HG02938 (cell line): ENCODE measurements around the gene SECTM1.

Experiments used
- ATAC-seq: cut with Tn5 transposase; IDR thresholded peaks from one replicate; pipeline ENCODE4 v1.9.1; 2021; ENCODE audit warnings: mild to moderate bottlenecking, moderate library complexity; ENCODE audit not compliant: unreplicated experiment

The SECTM1 gene

GRCh38 chr17:82301916-82302567, 31.5 kb downstream of the SECTM1 start:
- no peak for ATAC-seq

GRCh38 chr17:82301300-82301915, 32.2 kb downstream of the SECTM1 start:
- no peak for ATAC-seq

- no peak for ATAC-seq
These were observed 32.8 kb downstream of the SECTM1 start for GRCh38 chr17:82300707-82301270.

GRCh38 chr17:82300228-82300627, 33.3 kb downstream of the SECTM1 start:
- no peak for ATAC-seq

- ATAC-seq = no peak
These were observed 34.1 kb downstream of the SECTM1 start for GRCh38 chr17:82299452-82299851.

- no peak for ATAC-seq
These were observed 34.8 kb downstream of the SECTM1 start for GRCh38 chr17:82298538-82299421.

GRCh38 chr17:82297714-82298537, 35.6 kb downstream of the SECTM1 start:
- peak; percentile 53 for ATAC-seq

GRCh38 chr17:82297280-82297713, 36.3 kb downstream of the SECTM1 start:
- peak; percentile 21 for ATAC-seq

- ATAC-seq = no peak
These were observed 36.9 kb downstream of the SECTM1 start for GRCh38 chr17:82296511-82297279.

GRCh38 chr17:82295472-82295814, 38.1 kb downstream of the SECTM1 start:
- no peak for ATAC-seq

- no peak for ATAC-seq
These were observed 39.3 kb downstream of the SECTM1 start for GRCh38 chr17:82294064-82294773.

GRCh38 chr17:82292251-82293154, 41.1 kb downstream of the SECTM1 start:
- peak; percentile 93 for ATAC-seq

- ATAC-seq = no peak
These were observed 41.9 kb downstream of the SECTM1 start for GRCh38 chr17:82291582-82292250.

- no peak for ATAC-seq
These were observed 45.4 kb downstream of the SECTM1 start for GRCh38 chr17:82287868-82288801.

GRCh38 chr17:82287013-82287867, 46.3 kb downstream of the SECTM1 start:
- no peak for ATAC-seq

GRCh38 chr17:82285141-82285540, 48.4 kb downstream of the SECTM1 start:
- no peak for ATAC-seq
